Ishikawa (cell line): ENCODE results near the gene AP5Z1.

ENCODE experiments used
- CEBPB ChIP-seq: IDR thresholded peaks from 2 replicates; pipeline ENCODE4 v1.6.1; 2012
- CREB1 ChIP-seq: IDR thresholded peaks from 2 replicates; pipeline ENCODE4 v1.6.1; 2012; ENCODE audit warnings: low read depth
- EGR1 ChIP-seq: IDR thresholded peaks from 2 replicates; pipeline ENCODE4 v1.6.1; 2012
- EP300 ChIP-seq: IDR thresholded peaks from 2 replicates; pipeline ENCODE4 v1.6.1; 2012; ENCODE audit warnings: borderline replicate concordance
- FOXM1 ChIP-seq: IDR thresholded peaks from 2 replicates; pipeline ENCODE4 v1.6.1; 2012; ENCODE audit warnings: low read depth, borderline replicate concordance
- MAX ChIP-seq: IDR thresholded peaks from 2 replicates; pipeline ENCODE4 v1.6.1; 2012
- NFIC ChIP-seq: IDR thresholded peaks from 2 replicates; pipeline ENCODE4 v1.6.1; 2012
- RAD21 ChIP-seq: IDR thresholded peaks from 2 replicates; pipeline ENCODE4 v1.6.1; 2012; ENCODE audit warnings: low read depth
- REST ChIP-seq: IDR thresholded peaks from 2 replicates; pipeline ENCODE4 v1.6.1; 2012; ENCODE audit warnings: low read depth, mild to moderate bottlenecking
- TAF1 ChIP-seq: IDR thresholded peaks from 2 replicates; pipeline ENCODE4 v1.6.1; 2012; ENCODE audit warnings: low read depth, mild to moderate bottlenecking
- TCF12 ChIP-seq: IDR thresholded peaks from 2 replicates; pipeline ENCODE4 v1.6.1; 2012; ENCODE audit warnings: low read depth
- TEAD4 ChIP-seq: IDR thresholded peaks from 2 replicates; pipeline ENCODE4 v1.6.1; 2012
- USF1 ChIP-seq: IDR thresholded peaks from 2 replicates; pipeline ENCODE4 v1.6.1; 2012
- YY1 ChIP-seq: IDR thresholded peaks from 2 replicates; pipeline ENCODE4 v1.6.1; 2012; ENCODE audit warnings: low read depth
- ZBTB7A ChIP-seq: IDR thresholded peaks from 2 replicates; pipeline ENCODE4 v1.6.1; 2012; ENCODE audit warnings: low read depth

The AP5Z1 gene

GRCh38 chr7:4800926-4801838 lies 25.8 kb downstream of the AP5Z1 start:
- TF ChIP-seq NFIC, result no peak
- TF ChIP-seq TCF12, result no peak
- no peak for TF ChIP-seq REST
- no peak for TF ChIP-seq FOXM1
- no peak for TF ChIP-seq TAF1
- TF ChIP-seq TEAD4, result no peak
- no peak for TF ChIP-seq ZBTB7A
- TF ChIP-seq MAX, result no peak
- no peak for TF ChIP-seq EGR1
- no peak for TF ChIP-seq USF1
- TF ChIP-seq RAD21, result no peak
- TF ChIP-seq CREB1, result no peak
- TF ChIP-seq EP300, result no peak
- TF ChIP-seq CEBPB, result no peak

DNA sequence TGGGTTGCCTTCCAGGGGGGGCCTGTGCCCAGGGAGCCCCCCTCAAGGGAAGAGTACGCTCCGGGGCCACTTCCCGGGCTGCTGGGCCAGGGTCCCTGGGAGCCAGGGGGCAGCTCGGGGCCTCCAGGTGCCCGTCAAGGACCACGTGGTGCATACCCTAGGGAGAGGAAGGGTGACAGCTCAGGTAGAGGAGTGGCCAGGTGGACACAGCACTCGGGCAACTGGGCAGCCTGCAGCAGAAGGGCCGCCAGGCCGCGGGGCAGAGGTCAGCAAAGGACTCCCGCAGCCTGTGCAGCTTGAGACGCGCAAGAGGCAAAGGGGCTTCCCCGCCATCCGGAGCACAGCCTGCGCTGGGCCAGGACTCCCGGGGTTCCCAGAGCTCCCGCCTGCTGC lies 26.4 kb downstream of the AP5Z1 start:
- TF ChIP-seq EP300 (no peak), ZBTB7A (peak; percentile 47; the same call in 1 of the 2 replicates), REST (no peak)

- no peak for TF ChIP-seq ZBTB7A
- TF ChIP-seq EGR1, result no peak
- TF ChIP-seq EP300, result no peak
- no peak for TF ChIP-seq USF1
- TF ChIP-seq NFIC, result no peak
- no peak for TF ChIP-seq FOXM1
- TF ChIP-seq REST, result no peak
- no peak for TF ChIP-seq MAX
- TF ChIP-seq TEAD4, result no peak
- TF ChIP-seq CREB1, result no peak
- no peak for TF ChIP-seq TAF1
- TF ChIP-seq YY1, result no peak
- no peak for TF ChIP-seq RAD21
- TF ChIP-seq CEBPB, result no peak
- no peak for TF ChIP-seq TCF12
Observed at GRCh38 chr7:4803397-4804241, 28.2 kb downstream of the AP5Z1 start.
